Fibroblast of villous mesenchyme (primary cell): ENCODE results near the gene HMOX1. TPM values are rescaled to one million over a fixed set of nuclear protein-coding genes. Genes with fewer than 3 reads are reported as not detected.
"Not testable (repeated sequence)": the region's sequence is repeated elsewhere in the genome, so short reads cannot be mapped to it uniquely, and the experiment has no call there.

Experiments
- DNase-seq: peaks from one replicate; pipeline ENCODE4 v3.0.0-alpha.2; 2010; ENCODE audit warnings: low read depth
- H3K4me3 ChIP-seq: 2 replicates; pipeline ENCODE4 v1.5.1; 2011; ENCODE audit warnings: low read depth, mild to moderate bottlenecking, low read length
- CTCF ChIP-seq: IDR thresholded peaks from 2 replicates; pipeline ENCODE4 v1.5.1; 2012; ENCODE audit warnings: low read depth, mild to moderate bottlenecking, low read length; ENCODE audit not compliant: insufficient read depth
- total RNA-seq: library from RNA; depleted of rRNA; stranded (reverse); fragments of >200 nt; gene quantifications from 2 replicates; pipeline ENCODE4 v1.2.3, GENCODE V29; 2012

HMOX1 gene
- total RNA-seq, 1 donor = 24.2 TPM

GRCh38 chr22:35431483-35432227, 50.8 kb downstream of the HMOX1 start:
- no peak overlapping the region for H3K4me3 ChIP-seq
- DNase-seq = no peak

GRCh38 chr22:35432228-35432905, 51.5 kb downstream of the HMOX1 start:
- DNase-seq = no peak
- no peak overlapping the region for H3K4me3 ChIP-seq
- no peak for TF ChIP-seq CTCF

More at GRCh38 chr22:35431483-35432227, 50.8 kb downstream of the HMOX1 start:
- peak; percentile 23 for TF ChIP-seq CTCF

GRCh38 chr22:35434061-35434710, 53.3 kb downstream of the HMOX1 start:
- no peak overlapping the region for H3K4me3 ChIP-seq
- no peak for DNase-seq
- no peak for TF ChIP-seq CTCF

GRCh38 chr22:35435201-35435740, 54.4 kb downstream of the HMOX1 start:
- no peak for TF ChIP-seq CTCF
- no peak for DNase-seq

GRCh38 chr22:35436421-35436820, 55.5 kb downstream of the HMOX1 start:
- H3K4me3 ChIP-seq = no peak overlapping the region
- DNase-seq = no peak
- TF ChIP-seq CTCF = no peak

More at GRCh38 chr22:35435201-35435740, 54.4 kb downstream of the HMOX1 start:
- no peak overlapping the region for H3K4me3 ChIP-seq

- H3K4me3 ChIP-seq = no peak overlapping the region
- no peak for DNase-seq
- TF ChIP-seq CTCF = no peak
Observed at GRCh38 chr22:35437049-35437448, 56.2 kb downstream of the HMOX1 start.

GRCh38 chr22:35438673-35439364, 57.9 kb downstream of the HMOX1 start:
- not testable (repeated sequence) for DNase-seq

More at GRCh38 chr22:35438673-35439364, 57.9 kb downstream of the HMOX1 start:
- H3K4me3 ChIP-seq = not testable (repeated sequence)
